NCI-H187 (cell line): ENCODE data around the gene CRTC1.
"Not testable (repeated sequence)": the region's sequence is repeated elsewhere in the genome, so short reads cannot be mapped to it uniquely, and the experiment has no call there.

Experiments
- DNase-seq, 2 experiments: peaks; one replicate each; lab custom pipeline; 2025; lab: John Stamatoyannopoulos, UW

Gene CRTC1

GRCh38 chr19:18727602-18728001, 44.1 kb downstream of the CRTC1 start:
- DNase-seq: not testable (repeated sequence)

DNA sequence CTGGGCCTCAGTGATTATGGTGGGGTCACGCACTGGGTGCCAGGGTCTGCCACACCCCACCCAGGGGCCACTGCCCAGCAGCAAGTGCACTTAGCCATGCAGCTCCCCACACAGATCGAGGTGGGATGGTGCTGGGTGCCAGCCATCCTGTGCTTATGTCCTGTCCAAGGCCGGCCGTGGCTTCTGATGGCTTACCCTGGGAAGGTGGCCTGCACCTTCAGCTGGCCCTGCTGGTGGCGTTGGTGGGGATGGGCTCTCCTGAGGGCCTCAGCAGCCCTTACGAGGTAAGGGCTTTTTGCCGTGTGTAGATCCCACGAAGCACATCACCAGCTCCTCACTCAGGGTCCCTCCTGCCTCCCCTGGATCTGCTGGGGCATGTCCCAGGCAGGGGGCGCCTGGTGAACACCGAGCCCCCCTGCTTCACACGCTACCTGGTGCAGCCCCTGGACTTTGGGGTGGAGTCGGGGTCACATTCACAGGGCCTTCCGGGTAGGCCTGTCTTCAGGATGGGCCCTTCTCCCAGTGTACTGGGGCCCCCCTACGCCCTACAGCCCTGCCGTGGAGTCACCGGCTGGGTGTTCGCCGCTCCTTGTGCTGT, 46.6 kb downstream of the CRTC1 start:
- DNase-seq: no peak

DNA sequence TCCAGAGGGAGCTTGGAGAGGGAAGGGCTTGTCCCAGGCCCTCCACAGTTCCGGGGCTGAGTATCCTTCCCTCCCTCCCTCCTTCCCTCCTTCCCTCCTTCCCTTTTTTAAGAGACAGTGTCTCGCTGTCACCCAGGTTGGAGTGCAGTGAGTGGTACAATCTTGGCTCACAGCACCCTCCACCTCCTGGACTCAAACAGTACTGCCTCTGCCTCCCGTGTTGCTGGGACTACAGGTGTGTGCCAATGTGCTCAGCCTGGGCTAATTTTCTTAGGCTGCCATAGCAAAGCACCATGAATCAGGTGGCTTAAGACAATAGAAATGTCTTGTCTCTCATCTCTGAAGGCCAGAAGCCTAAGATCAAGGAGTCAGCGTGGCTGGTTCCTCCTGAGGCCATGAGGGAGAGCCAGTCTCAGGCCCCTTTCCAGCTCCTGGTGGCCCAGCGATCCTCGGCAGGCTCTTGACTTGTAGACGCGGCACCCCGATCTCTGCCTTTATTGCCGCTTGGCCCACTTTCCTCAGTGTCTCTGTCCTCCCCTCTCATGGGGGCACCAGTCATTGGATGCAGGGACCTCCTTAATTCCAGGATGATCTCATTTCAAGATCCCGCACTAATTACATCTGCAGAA, 47.5 kb downstream of the CRTC1 start:
- no peak for DNase-seq

- DNase-seq: no peak
Observed at GRCh38 chr19:18731562-18732008, 48.1 kb downstream of the CRTC1 start.

GRCh38 chr19:18733196-18733647, 49.7 kb downstream of the CRTC1 start:
- no peak for DNase-seq

DNA sequence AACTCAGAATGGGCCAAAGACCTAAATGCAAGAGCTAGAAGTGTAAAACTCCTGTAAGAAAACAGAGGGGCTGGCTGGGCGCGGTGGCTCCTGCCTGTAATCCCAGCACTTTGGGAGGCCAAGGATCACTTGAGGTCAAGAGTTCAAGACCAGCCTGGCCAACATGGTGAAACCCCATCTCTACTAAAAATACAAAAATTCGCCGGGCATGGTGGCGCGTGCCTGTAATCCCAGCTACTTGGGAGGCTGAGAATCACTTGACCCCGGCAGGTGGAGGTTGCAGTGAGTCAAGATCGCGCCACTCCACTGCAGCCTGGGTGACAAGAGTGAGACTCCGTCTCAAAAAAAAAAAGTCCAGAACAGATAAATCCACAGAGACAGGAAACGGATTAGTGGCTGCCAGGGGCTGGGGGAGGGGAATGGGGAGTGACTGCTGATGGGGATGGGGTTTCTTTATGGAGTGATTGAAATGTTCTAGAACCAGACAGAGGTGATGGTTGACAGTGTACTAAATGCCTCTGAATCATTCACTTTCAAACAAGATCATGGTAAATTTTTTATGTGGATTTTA, 50.4 kb downstream of the CRTC1 start:
- DNase-seq: not testable (repeated sequence)

DNA sequence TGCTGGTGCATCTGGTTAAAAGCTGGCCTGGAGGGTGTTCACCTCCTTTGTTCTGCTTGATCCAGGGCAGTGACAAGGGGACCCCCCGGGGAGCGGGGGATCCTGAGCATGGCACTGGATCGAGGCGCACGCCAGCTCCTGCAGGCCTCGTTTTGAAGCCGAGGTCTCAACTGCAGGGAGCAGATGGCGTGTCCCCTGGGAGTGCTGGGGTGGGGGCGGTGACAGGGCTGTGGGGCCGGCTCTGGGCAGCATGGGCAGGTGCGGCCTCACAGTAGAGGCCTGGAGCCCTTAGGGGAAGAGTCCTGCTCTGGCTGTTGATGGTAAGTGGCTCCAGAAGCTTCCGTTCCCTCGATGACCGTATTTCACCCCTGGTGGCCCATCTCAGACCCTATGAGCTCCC, 51.8 kb downstream of the CRTC1 start:
- DNase-seq: peak in 1 of 2 experiments; percentile 1

- DNase-seq: no peak
Observed at GRCh38 chr19:18735752-18736151, 52.3 kb downstream of the CRTC1 start.

DNA sequence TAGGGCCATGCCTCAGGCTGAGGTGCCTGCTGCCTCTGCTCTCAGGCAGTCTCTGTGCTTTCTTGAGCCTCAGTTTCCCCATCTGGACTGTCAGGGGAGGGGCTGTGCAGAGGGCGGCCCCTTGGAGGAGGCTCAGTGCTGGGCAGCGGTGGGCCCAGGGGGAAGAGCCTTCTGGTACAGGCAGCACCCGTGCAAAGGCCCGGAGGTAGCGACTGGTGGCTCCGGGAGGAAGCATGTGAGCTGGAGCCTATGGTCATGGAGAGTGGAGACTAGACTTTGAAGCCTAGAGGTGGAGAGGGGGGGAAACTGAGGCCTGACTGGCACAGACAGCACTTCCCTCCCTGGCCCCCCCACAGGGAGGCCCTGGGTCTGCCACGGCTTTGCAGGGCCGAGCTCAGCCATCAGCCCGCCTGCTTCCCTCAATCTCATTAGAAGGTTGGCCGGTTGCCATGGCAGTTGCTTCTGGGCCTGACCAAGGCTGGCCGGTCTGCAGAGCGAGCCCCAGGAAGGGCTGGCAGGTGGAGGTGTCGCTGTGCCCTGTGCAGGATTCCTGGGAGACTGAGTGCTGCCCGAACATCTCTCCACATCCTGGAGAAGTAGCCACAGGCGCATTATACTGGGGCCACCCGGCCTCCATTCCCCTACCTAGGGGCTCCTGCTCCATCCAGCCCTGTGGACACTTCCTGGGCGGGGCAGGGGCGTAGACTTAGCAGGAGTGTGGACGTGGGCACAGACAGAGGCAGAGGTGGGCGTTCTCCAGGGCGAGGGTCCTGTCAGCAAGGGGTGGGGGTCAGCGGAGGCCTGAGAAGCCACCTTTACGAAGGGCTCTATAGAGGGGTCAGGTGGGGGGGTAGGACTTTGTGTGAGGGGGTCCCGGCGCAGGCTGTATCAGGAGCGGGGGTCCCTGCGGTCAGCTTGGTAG, 53.2 kb downstream of the CRTC1 start:
- no peak for DNase-seq

- no peak for DNase-seq
Observed at GRCh38 chr19:18737337-18737953, 54.0 kb downstream of the CRTC1 start.

- no peak for DNase-seq
Observed at GRCh38 chr19:18737954-18738351, 54.5 kb downstream of the CRTC1 start.

DNA sequence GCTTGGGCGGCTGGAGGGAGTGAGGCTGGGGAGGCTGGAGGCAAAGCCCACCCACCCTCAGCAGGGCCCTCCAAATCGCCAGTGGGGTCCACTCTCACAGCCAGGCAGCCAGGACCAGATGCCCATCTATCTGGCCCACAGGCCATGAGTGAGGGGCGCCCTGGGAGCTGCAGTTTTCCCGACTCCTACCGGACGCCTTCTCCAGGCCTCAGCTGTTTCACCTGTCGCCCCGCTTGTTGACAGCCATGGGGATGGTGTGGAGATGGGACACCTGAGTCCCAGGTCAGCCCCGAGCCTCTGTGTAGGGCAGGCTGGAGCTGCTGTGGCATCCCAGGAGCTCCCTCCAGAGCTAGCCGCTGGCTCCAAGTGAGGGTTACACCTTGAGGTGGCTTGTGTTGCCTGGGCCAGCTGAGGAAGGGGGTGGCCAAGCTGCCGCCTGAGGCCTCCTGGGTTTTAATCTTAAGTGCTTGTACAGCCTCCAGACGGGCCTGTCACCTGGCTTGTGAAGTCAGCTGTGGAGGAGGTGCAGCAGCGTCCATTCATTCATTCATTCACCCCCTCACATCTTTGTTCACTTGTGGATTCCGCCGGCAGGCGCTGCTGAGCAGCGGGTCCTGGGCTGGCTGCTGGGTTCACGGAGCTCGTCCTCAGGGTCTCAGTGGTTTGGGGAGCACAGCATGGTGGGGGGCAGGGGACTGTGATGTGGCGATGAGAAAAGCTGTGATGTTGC, 55.6 kb downstream of the CRTC1 start:
- no peak for DNase-seq

DNA sequence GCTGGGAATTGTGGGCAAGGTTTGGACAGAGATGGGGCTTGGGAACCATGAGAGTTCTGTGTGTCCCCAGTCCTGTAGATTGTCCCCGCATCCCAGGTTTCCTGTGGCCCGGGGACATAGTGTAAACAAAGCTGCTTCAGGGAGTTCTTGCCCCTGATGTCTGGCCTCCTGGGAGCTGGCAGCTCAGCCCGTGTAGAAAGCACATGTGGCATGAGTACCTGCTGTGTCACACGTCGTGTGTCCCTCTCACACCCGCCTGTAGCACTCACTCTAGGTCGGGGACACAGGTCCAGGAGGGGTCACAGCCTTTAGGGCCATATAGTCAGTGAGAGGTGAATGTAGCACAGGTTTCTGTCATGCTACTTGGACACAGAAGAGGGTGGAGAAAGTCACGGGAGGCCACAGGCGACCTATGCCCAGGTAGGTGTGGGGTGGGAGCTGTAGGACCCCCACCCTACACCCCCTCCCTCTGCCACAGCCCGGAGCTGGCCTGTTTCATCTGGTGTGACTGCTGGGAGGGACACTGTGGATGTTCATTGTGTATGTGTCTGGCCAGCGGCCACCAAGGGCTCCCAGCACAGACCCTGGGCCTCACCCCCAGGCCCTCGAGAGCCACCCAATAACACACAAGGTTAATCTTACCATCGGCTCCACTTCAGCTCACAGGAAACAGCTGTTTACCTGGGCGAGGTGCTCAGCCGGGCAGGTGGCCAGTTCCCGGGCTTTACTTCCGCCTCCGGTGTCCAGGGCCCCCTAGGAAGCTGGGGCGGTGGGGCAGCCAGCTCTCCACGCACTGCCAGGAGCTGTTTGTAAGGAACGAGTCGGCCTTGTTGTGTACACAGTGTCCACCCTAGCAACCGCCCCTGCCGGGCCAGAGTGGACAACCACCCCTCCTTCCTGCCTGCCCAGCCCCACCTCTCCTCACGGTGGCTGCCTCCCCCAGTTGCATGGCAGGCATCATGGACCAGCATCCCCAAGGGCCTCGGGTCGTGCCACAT, 57.9 kb downstream of the CRTC1 start:
- no peak for DNase-seq

DNA sequence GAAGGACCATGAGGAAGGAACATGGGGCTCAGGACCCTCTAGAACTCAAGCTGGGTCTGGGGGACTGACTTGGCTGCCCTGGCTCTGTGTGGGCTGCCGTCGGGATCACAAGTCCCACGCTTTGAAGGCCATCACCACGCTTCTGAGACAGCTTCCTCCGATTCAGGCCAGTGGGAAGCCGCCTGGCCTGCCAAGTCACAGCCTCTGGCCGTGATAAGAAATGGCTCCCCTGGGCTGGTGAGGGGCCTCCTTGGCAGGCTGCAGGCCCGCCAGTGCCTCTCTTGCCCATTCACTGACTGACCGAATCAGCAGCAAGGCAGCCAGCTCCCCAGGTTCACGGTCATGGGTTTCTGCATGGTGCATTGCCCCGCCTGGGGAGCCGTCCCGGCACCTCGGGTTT, 58.8 kb downstream of the CRTC1 start:
- no peak for DNase-seq

DNA sequence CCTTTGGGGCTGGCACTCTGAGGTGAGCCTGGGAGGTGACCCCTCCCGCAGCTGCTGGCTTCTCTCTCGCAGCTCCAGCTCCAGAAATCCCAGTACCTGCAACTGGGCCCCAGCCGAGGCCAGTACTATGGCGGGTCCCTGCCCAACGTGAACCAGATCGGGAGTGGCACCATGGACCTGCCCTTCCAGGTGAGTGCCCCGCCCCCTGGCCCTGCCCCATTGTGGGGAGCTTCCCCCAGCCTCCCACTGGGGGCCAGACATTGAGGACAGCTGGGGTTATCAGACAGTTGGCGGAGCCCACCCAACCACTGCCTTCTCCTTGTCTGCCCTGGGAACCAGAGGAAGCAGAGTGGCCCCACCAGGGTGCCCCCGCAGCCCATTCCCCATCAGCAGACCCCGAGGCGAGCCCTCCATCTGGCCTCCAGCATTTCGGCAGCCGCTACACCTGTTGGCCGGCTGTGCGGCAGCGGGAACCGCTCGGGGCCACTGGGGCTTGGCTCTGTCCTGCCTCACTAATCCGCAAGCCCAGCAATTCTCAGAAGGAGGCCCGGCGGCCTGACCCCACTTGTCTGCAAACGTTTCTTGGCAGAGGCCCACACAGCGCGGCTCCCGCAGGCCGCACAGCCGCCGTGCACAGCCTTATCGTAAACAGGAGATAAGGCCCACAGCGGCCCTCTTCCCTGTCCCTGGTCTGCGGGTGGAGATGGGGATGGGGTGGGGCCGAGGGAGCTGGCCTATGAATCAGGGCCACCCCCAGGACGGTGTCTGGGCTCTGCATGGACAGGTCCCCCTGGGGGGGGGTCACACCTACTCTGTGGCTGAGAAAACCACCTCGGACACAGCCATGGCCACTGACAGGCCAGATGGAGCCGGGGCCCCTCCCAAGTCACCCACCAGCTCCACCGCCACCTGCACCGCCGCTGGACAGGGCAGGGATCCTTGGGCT, 59.6 kb downstream of the CRTC1 start:
- DNase-seq: no peak

GRCh38 chr19:18743784-18744418, 60.4 kb downstream of the CRTC1 start:
- DNase-seq: no peak

DNA sequence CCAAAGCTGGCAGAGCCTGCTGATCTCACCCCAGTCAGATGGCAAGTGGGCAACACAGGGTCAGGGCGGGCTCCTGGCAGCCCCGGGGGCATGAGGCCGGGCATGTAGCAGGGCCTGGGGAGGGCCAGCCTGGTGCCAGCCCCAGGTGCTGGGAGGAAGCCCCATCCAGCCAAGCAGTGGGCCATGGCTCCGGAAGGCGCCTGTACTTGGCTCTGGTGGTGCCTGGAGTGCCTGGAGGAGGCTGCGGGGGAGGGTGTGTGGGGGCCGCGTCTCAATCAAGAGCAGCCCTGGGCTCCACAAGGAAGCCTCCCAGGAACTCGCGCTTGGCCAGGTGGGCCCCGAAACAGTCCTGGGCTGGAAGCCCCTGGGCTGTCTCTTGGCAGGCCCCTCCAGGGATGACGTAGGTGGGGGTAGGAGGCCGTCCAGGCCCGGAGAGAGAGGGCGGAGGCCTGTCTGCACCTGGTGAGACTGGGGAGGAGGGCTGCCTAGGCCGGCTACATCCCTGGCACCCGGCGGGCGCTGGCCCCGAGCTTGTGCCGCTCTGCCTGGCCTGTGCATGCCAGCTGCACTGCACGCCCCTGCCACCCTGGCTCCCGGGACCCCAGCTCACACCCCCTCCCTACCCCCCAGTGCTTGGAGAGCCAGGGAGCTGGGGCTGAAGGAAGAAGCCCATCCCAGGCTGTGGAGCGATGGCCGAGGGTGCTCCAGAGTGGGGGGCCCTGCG, 61.7 kb downstream of the CRTC1 start:
- DNase-seq: no peak

GRCh38 chr19:18745931-18746330, 62.5 kb downstream of the CRTC1 start:
- DNase-seq: no peak
